AG09319 (cell line): ENCODE measurements around the gene SLC39A8.

Experiments
- DNase-seq: peaks from one replicate; pipeline ENCODE4 v3.0.0-alpha.2; 2010; ENCODE audit warnings: low read depth; ENCODE audit errors: extremely low read depth
- CTCF ChIP-seq: IDR thresholded peaks from 2 replicates; pipeline ENCODE4 v1.5.1; 2011; ENCODE audit warnings: low read depth, mild to moderate bottlenecking, inconsistent platforms, low read length, moderate library complexity

Gene SLC39A8

GRCh38 chr4:102316585-102316984, 28.7 kb downstream of the SLC39A8 start:
- no peak for TF ChIP-seq CTCF
- no peak for DNase-seq

- no peak for DNase-seq
- no peak for TF ChIP-seq CTCF
Measured at GRCh38 chr4:102315532-102315931, 29.8 kb downstream of the SLC39A8 start.

- no peak for DNase-seq
Measured at GRCh38 chr4:102312417-102312816, 32.9 kb downstream of the SLC39A8 start.

GRCh38 chr4:102311912-102312311, 33.4 kb downstream of the SLC39A8 start:
- no peak for TF ChIP-seq CTCF
- no peak for DNase-seq

More at GRCh38 chr4:102312417-102312816, 32.9 kb downstream of the SLC39A8 start:
- no peak for TF ChIP-seq CTCF

GRCh38 chr4:102311407-102311806, 33.9 kb downstream of the SLC39A8 start:
- no peak for DNase-seq
- TF ChIP-seq CTCF: no peak

- no peak for DNase-seq
Measured at GRCh38 chr4:102308032-102308799, 37.1 kb downstream of the SLC39A8 start.

More at GRCh38 chr4:102308032-102308799, 37.1 kb downstream of the SLC39A8 start:
- no peak for TF ChIP-seq CTCF
